Liver (tissue), 9 donors: Measurements from ENCODE around the gene KEAP1. TPM values are rescaled to one million over a fixed set of nuclear protein-coding genes. Genes with fewer than 3 reads are reported as not detected.
A peak's percentile ranks its signal among the peaks of the same experiment; 100 is the strongest.

Experiments used
- DNase-seq: peaks from one replicate; pipeline ENCODE4 v3.0.0-alpha.2; 2017; ENCODE audit warnings: low spot score
- H3K27ac ChIP-seq, 2 donors: one replicate each; pipeline ENCODE4 v1.7.0; 2013; ENCODE audit warnings: inconsistent platforms in 2 of 2, low read length in 2 of 2, control low read depth in 1 of 2, low read depth in 1 of 2, mild to moderate bottlenecking in 1 of 2
- H3K27me3 ChIP-seq, 4 donors: one replicate each; pipeline versions ENCODE4 v1.6.1 to v1.7.0; 2013; ENCODE audit warnings: low read length in 3 of 4, inconsistent platforms in 1 of 4, mild to moderate bottlenecking in 1 of 4, moderate library complexity in 1 of 4; ENCODE audit not compliant: control insufficient read depth in 4 of 4, insufficient read depth in 4 of 4
- H3K36me3 ChIP-seq, 4 donors: one replicate each; pipeline versions ENCODE4 v1.6.1 to v1.7.0; 2013; ENCODE audit warnings: low read length in 3 of 4, mild to moderate bottlenecking in 3 of 4, low read depth in 1 of 4, moderate library complexity in 1 of 4; ENCODE audit not compliant: control insufficient read depth in 4 of 4, insufficient read depth in 3 of 4
- H3K4me1 ChIP-seq, 4 donors: one replicate each; pipeline versions ENCODE4 v1.6.1 to v1.7.0; 2013; ENCODE audit warnings: low read length in 3 of 4, mild to moderate bottlenecking in 3 of 4, moderate library complexity in 1 of 4; ENCODE audit not compliant: control insufficient read depth in 4 of 4, insufficient read depth in 4 of 4
- H3K4me3 ChIP-seq, 3 donors: one replicate each; pipeline versions ENCODE4 v1.6.1 to v1.7.0; 2013; ENCODE audit warnings: low read length in 3 of 3, control low read depth in 1 of 3, low read depth in 1 of 3, mild to moderate bottlenecking in 1 of 3
- H3K9ac ChIP-seq, 2 donors: one replicate each; pipeline ENCODE4 v1.7.0; 2013; ENCODE audit warnings: low read length in 2 of 2, mild to moderate bottlenecking in 2 of 2, moderate library complexity in 2 of 2, control low read depth in 1 of 2, low read depth in 1 of 2
- H3K9me3 ChIP-seq, 4 donors: one replicate each; pipeline versions ENCODE4 v1.6.1 to v1.7.0; 2013; ENCODE audit warnings: low read length in 3 of 4; ENCODE audit not compliant: control insufficient read depth in 4 of 4
- ATF3 ChIP-seq: IDR thresholded peaks from 2 replicates; pipeline ENCODE4 v1.6.1; 2016; ENCODE audit warnings: antibody characterized with exemption
- CTCF ChIP-seq: fragments of 150-350 bp; IDR thresholded peaks from 2 replicates; pipeline ENCODE4 v1.5.1; 2017; ENCODE audit warnings: improper control_type of control experiment, low read depth, low read length; ENCODE audit not compliant: missing input control
- EGR1 ChIP-seq, 2 donors: IDR thresholded peaks; 2 replicates each; pipeline ENCODE4 v1.6.1; 2016 to 2018; ENCODE audit warnings: antibody characterized with exemption in 2 of 2, low read depth in 2 of 2
- FOXA2 ChIP-seq: IDR thresholded peaks from 2 replicates; pipeline ENCODE4 v1.6.1; 2016; ENCODE audit warnings: antibody characterized with exemption
- GABPA ChIP-seq, 2 donors: IDR thresholded peaks in 1 of 2; conservative IDR thresholded peaks in 1 of 2; 2 replicates each; pipeline ENCODE4 v1.6.1; 2016; ENCODE audit warnings: antibody characterized with exemption in 2 of 2, mild to moderate bottlenecking in 1 of 2, moderate library complexity in 1 of 2
- HNF4G ChIP-seq: IDR thresholded peaks from 2 replicates; pipeline ENCODE4 v1.6.1; 2016; ENCODE audit warnings: antibody characterized with exemption
- JUND ChIP-seq, 2 donors: IDR thresholded peaks; 2 replicates each; pipeline ENCODE4 v1.6.1; 2016; ENCODE audit warnings: antibody characterized with exemption in 2 of 2
- MAX ChIP-seq: IDR thresholded peaks from 2 replicates; pipeline ENCODE4 v1.6.1; 2016; ENCODE audit warnings: antibody characterized with exemption
- RAD21 ChIP-seq, 2 donors: IDR thresholded peaks; 2 replicates each; pipeline ENCODE4 v1.6.1; 2016; ENCODE audit warnings: antibody characterized with exemption in 2 of 2, mild to moderate bottlenecking in 2 of 2
- RXRA ChIP-seq, 2 donors: IDR thresholded peaks; 2 replicates each; pipeline ENCODE4 v1.6.1; 2017 to 2018; ENCODE audit warnings: antibody characterized with exemption in 2 of 2, mild to moderate bottlenecking in 1 of 2
- SP1 ChIP-seq: IDR thresholded peaks from 2 replicates; pipeline ENCODE4 v1.6.1; 2018; ENCODE audit warnings: antibody characterized with exemption, mild to moderate bottlenecking
- TAF1 ChIP-seq: conservative IDR thresholded peaks from 2 replicates; pipeline ENCODE4 v1.6.1; 2016; ENCODE audit warnings: antibody characterized with exemption, mild to moderate bottlenecking
- YY1 ChIP-seq: IDR thresholded peaks from 2 replicates; pipeline ENCODE4 v1.6.1; 2016; ENCODE audit warnings: antibody characterized with exemption, mild to moderate bottlenecking
- WGBS: extraction: QIAGEN DNeasy Blood & Tissue Kit; methylation state at CpG from one replicate; pipeline ENCODE4 v1.1.7; 2013; 5-methylcytosine and 5-hydroxymethylcytosine counted together
- polyA plus RNA-seq, 2 donors: library from polyadenylated mRNA; stranded (reverse) in 1 of 2; unstranded in 1 of 2; fragments of 200-250 nt in 1 of 2; fragments of >200 nt in 1 of 2; fragmentation: Nextera tagmentation in 1 of 2; extraction: Ambion mirVana in 1 of 2; gene quantifications; one replicate each; pipeline versions ENCODE4 v1.2.1 to v1.2.3, GENCODE V29; 2013 to 2015
- total RNA-seq, 2 donors: library from RNA; depleted of rRNA; stranded (reverse); fragments of >200 nt; gene quantifications; one replicate each; pipeline ENCODE4 v1.2.3, GENCODE V29; 2014
- TF ChIP-seq, protein P1 (sequence below): IDR thresholded peaks from 2 replicates; pipeline ENCODE4 v1.6.1; 2016; ENCODE audit warnings: antibody characterized with exemption
- TF ChIP-seq, protein P2 (sequence below): IDR thresholded peaks from 2 replicates; pipeline ENCODE4 v1.6.1; 2016; ENCODE audit warnings: antibody characterized with exemption, mild to moderate bottlenecking
- donor health status: healthy.
- donor health status: healthy.
- donor health status: healthy.
- donor health status: healthy.
- donor health status: healthy.

The KEAP1 gene
- total RNA-seq = 10 to 100 TPM; 45.4 to 62.3 TPM
- polyA plus RNA-seq = 10 to 100 TPM; 44.3 to 50.6 TPM

DNA sequence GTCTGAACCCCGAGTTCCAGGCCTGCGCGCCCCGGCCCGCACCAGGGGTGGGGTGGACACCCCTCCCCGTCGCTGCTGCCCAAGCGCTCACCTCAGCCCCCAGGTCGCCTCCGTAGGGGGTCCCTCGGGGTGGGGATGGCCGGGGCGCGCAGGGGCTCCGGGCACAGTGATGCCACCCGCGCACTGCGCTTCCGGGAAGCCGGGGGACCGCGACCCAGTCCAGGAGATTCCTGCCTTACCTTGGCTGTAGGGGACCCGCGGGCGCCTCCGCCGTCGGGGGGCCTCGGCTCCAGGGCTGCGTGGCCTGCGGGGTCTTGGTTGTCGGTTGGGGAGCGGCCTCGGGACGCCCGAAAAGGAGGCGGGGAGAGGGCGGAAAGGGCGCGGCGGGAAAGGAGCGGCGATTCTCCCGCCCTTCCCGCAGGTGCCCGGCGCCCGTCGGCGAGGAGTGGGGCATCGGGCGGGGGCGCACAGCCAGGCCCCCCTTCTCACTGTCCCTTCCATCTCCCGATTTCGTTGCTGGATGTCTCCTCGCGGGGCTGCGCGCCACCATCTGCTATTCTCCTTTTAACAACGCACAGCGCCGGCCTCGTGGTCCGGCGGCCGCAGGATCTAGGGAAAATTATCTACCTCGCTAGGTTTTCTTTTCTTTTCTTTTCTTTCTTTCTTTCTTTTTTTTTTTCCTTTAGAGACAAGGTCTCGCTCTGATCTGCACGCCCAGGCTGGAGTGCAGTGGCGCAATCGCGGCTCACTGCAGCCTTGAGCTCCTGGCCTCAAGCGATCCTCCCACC is at the start of gene KEAP1:
Gene KEAP1 (minus strand): TSS at position 355 of the 788 bp plus-strand sequence. CDS start 3,323 bp downstream, outside the sequence.
- Histone ChIP-seq H3K36me3 (peaks cover 0 to 7% (median 0%) of the 10 kb centered on the region in 4 donors), H3K27ac (peak within 1 kb of the TSS; percentile 97), H3K27me3 (no peaks in the 10 kb centered on the region), H3K9ac (peak within 1 kb of the TSS; percentile 75 to 88), H3K9me3 (no peaks in the 10 kb centered on the region), H3K4me3 (peak within 1 kb of the TSS; percentile 63 to 81 (median 72)), H3K4me1 (peaks cover 14 to 44% (median 33%) of the 10 kb centered on the region in 4 donors)
- TF ChIP-seq YY1 = no peak
- no peak for TF ChIP-seq HNF4G
- TF ChIP-seq, protein P1, sequence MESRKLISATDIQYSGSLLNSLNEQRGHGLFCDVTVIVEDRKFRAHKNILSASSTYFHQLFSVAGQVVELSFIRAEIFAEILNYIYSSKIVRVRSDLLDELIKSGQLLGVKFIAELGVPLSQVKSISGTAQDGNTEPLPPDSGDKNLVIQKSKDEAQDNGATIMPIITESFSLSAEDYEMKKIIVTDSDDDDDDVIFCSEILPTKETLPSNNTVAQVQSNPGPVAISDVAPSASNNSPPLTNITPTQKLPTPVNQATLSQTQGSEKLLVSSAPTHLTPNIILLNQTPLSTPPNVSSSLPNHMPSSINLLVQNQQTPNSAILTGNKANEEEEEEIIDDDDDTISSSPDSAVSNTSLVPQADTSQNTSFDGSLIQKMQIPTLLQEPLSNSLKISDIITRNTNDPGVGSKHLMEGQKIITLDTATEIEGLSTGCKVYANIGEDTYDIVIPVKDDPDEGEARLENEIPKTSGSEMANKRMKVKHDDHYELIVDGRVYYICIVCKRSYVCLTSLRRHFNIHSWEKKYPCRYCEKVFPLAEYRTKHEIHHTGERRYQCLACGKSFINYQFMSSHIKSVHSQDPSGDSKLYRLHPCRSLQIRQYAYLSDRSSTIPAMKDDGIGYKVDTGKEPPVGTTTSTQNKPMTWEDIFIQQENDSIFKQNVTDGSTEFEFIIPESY = no peak
- no peak for TF ChIP-seq RAD21 (IDR thresholded peaks at IDR 0.05)
- no peak for TF ChIP-seq RXRA (IDR thresholded peaks at IDR 0.05)
- no peak for TF ChIP-seq JUND (IDR thresholded peaks at IDR 0.05)
- TF ChIP-seq, protein P2, sequence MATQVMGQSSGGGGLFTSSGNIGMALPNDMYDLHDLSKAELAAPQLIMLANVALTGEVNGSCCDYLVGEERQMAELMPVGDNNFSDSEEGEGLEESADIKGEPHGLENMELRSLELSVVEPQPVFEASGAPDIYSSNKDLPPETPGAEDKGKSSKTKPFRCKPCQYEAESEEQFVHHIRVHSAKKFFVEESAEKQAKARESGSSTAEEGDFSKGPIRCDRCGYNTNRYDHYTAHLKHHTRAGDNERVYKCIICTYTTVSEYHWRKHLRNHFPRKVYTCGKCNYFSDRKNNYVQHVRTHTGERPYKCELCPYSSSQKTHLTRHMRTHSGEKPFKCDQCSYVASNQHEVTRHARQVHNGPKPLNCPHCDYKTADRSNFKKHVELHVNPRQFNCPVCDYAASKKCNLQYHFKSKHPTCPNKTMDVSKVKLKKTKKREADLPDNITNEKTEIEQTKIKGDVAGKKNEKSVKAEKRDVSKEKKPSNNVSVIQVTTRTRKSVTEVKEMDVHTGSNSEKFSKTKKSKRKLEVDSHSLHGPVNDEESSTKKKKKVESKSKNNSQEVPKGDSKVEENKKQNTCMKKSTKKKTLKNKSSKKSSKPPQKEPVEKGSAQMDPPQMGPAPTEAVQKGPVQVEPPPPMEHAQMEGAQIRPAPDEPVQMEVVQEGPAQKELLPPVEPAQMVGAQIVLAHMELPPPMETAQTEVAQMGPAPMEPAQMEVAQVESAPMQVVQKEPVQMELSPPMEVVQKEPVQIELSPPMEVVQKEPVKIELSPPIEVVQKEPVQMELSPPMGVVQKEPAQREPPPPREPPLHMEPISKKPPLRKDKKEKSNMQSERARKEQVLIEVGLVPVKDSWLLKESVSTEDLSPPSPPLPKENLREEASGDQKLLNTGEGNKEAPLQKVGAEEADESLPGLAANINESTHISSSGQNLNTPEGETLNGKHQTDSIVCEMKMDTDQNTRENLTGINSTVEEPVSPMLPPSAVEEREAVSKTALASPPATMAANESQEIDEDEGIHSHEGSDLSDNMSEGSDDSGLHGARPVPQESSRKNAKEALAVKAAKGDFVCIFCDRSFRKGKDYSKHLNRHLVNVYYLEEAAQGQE = no peak
- TF ChIP-seq GABPA (IDR thresholded peaks at IDR 0.05 in 1 of 2, conservative IDR thresholded peaks at IDR 0.05 in 1 of 2) = no peak
- no peak for TF ChIP-seq ATF3
- TF ChIP-seq TAF1 = no peak
- no peak for TF ChIP-seq MAX
- no peak for TF ChIP-seq CTCF
- no peak for TF ChIP-seq SP1
- no peak for TF ChIP-seq FOXA2
- no peak for TF ChIP-seq EGR1 (IDR thresholded peaks at IDR 0.05; ENCODE audit: low read depth in 2 of 2)
- peak; percentile 68 for DNase-seq
- 5% methylated on average over 73 of the region's 73 CpGs for WGBS
